ENCODE data around the gene ASTN2. TPM values are rescaled to one million over a fixed set of nuclear protein-coding genes. Genes with fewer than 3 reads are reported as not detected.

Gene ASTN2
- total RNA-seq, 1 donor from 2014 or later: 15.9 TPM

- no peaks in the 10 kb centered on the region for H3K9me3 Mint-ChIP-seq
- no peaks in the 10 kb centered on the region for H3K27me3 Mint-ChIP-seq
- no peak overlapping the region for H3K27ac Mint-ChIP-seq
- no peak overlapping the region for H3K4me3 Mint-ChIP-seq
- no peak for TF ChIP-seq CTCF (conservative IDR thresholded peaks at IDR 0.05)
- peaks cover 5% of the 10 kb centered on the region for H3K4me1 Mint-ChIP-seq (ENCODE audit: unreplicated experiment)
- no peak for DNase-seq (ENCODE audit: extremely low spot score, unreplicated experiment)
- H3K36me3 Mint-ChIP-seq: peaks cover 20% of the 10 kb centered on the region
Observed at GRCh38 chr9:116435706-116436105, 979.2 kb downstream of the ASTN2 start.

GRCh38 chr9:116434314-116434713 lies 980.5 kb downstream of the ASTN2 start:
- Mint-ChIP-seq H3K36me3 (peaks cover 10% of the 10 kb centered on the region), H3K27me3 (no peaks in the 10 kb centered on the region), H3K9me3 (no peaks in the 10 kb centered on the region), H3K4me1 (ENCODE audit: unreplicated experiment) (peaks cover 9% of the 10 kb centered on the region), H3K4me3 (no peak overlapping the region), H3K27ac (no peak overlapping the region)
- no peak for DNase-seq (ENCODE audit: extremely low spot score, unreplicated experiment)
- TF ChIP-seq CTCF (conservative IDR thresholded peaks at IDR 0.05): no peak

DNA sequence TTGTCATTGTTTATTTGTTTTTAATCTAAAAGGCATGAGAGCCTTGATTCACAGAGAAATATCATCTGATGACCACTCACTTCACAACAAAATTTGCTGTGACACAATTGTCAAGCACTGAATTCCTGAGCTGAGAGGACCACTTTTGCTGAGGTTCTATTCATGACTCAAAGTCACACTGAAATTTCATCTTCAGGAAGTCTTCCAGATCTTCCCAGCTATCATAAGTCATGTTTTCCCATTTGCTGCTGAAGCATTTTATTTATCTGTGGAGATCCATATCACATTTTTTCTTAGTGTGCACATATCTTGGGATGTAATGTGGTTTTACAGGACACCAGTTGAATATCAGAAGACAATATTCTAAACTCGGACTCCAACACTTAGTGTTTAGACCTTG lies 982.8 kb downstream of the ASTN2 start:
- Mint-ChIP-seq H3K4me1 (ENCODE audit: unreplicated experiment) (peaks cover 9% of the 10 kb centered on the region), H3K27me3 (no peaks in the 10 kb centered on the region), H3K9me3 (no peaks in the 10 kb centered on the region), H3K36me3 (peaks cover 14% of the 10 kb centered on the region), H3K27ac (no peak overlapping the region), H3K4me3 (no peak overlapping the region)
- DNase-seq (ENCODE audit: extremely low spot score, unreplicated experiment): no peak
- no peak for TF ChIP-seq CTCF (conservative IDR thresholded peaks at IDR 0.05)

DNA sequence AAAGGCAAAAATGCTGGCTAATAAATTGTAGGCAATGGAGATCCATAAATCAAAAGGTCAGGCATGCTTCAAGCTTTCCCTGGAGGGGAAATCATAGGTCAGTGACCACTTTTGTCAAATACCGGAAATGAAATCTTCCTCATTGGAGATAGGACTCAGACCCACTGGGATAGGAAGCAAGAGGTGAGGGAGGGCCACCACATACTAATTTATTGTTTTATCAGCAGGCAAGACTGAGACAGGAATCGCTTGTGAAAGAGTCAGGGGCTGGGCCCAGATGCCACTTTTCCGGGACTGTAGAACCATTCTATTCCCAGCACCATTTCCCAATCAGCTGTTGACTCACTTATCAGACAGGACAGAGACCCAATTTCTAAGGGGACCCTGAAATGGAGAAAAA lies 984.0 kb downstream of the ASTN2 start:
- H3K4me3 Mint-ChIP-seq: no peak overlapping the region
- no peaks in the 10 kb centered on the region for H3K9me3 Mint-ChIP-seq
- DNase-seq (ENCODE audit: extremely low spot score, unreplicated experiment): no peak
- H3K27ac Mint-ChIP-seq: no peak overlapping the region
- peaks cover 9% of the 10 kb centered on the region for H3K4me1 Mint-ChIP-seq (ENCODE audit: unreplicated experiment)
- no peaks in the 10 kb centered on the region for H3K27me3 Mint-ChIP-seq
- peaks cover 9% of the 10 kb centered on the region for H3K36me3 Mint-ChIP-seq
- TF ChIP-seq CTCF (conservative IDR thresholded peaks at IDR 0.05): no peak

DNA sequence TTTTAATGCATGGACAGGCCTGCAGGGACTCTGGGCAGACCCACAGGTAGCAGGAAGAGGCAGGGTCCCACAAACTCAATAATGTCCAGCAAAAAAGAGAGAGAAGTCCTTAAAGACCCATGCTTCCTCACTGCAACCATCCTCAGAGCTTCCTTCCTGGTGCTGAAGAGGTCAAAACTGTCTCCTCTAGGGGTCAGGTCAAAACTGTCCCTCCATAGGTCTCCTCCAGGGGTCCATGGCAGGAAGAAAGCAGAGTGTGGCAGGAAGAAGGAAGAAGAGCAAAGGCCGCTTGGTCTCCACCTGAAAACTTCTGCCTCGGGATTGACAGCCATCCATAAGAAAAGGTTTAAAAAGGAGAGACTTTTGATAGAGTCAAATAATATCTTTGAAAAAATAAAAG lies 989.6 kb downstream of the ASTN2 start:
- no peak for TF ChIP-seq CTCF (conservative IDR thresholded peaks at IDR 0.05)
- H3K4me1 Mint-ChIP-seq (ENCODE audit: unreplicated experiment): no peaks in the 10 kb centered on the region
- H3K9me3 Mint-ChIP-seq: no peaks in the 10 kb centered on the region
- H3K27ac Mint-ChIP-seq: no peak overlapping the region
- DNase-seq (ENCODE audit: extremely low spot score, unreplicated experiment): no peak
- H3K4me3 Mint-ChIP-seq: no peak overlapping the region
- H3K36me3 Mint-ChIP-seq: peaks cover 12% of the 10 kb centered on the region
- no peaks in the 10 kb centered on the region for H3K27me3 Mint-ChIP-seq

DNA sequence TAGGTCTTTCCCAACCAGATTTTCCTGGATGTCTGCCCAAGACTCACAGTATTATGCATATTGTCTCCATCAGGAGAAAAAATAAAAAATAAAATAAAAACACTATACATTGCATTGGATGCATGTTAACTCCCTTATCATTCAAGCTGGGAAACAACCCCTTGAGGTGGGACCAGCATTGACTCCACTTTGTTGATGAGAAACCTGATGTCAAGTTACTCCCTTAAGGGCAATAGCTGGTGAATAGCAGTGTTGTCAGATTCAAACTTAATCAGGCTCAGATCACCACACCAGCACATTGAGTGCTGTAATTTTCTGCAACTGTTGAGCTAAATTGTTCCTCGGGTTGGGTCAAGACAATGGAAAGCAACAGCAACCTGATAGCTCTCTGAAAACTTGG lies 991.7 kb downstream of the ASTN2 start:
- H3K27me3 Mint-ChIP-seq: no peaks in the 10 kb centered on the region
- TF ChIP-seq CTCF (conservative IDR thresholded peaks at IDR 0.05): no peak

More for the DNA sequence above, 991.7 kb downstream of the ASTN2 start:
- Mint-ChIP-seq H3K4me1 (ENCODE audit: unreplicated experiment) (no peaks in the 10 kb centered on the region), H3K9me3 (no peaks in the 10 kb centered on the region), H3K36me3 (peaks cover 12% of the 10 kb centered on the region), H3K27ac (no peak overlapping the region), H3K4me3 (no peak overlapping the region)
- no peak for DNase-seq (ENCODE audit: extremely low spot score, unreplicated experiment)
